RWPE1 (cell line): Measurements from ENCODE around the gene DRC7.
"Not testable (repeated sequence)": the region's sequence is repeated elsewhere in the genome, so short reads cannot be mapped to it uniquely, and the experiment has no call there.

Experiments
- CTCF ChIA-PET: fragments of 350-600 bp; sonication (Branson Sonifier 250); formaldehyde crosslinking; extraction: SDS; loops from one replicate; lab custom pipeline; 2021; lab: Yijun Ruan, JAX
- POLR2A ChIA-PET: fragments of 400-600 bp; formaldehyde crosslinking; extraction: SDS; loops from one replicate; lab custom pipeline; 2020; ENCODE audit warnings: antibody characterized with exemption; ENCODE audit not compliant: low non-redundant PET; lab: Yijun Ruan, JAX
- DNase-seq: peaks from one replicate; pipeline ENCODE4 v3.0.0; 2012; ENCODE audit warnings: low spot score
- H3K27ac ChIP-seq: fragments of 450-650 bp; 2 replicates; pipeline ENCODE4 v1.5.1; 2017
- TF ChIP-seq, protein P1 (sequence below): fragments of 450-650 bp; conservative IDR thresholded peaks from 2 replicates; pipeline ENCODE4 v1.5.1; 2017; ENCODE audit warnings: low read depth, mild to moderate bottlenecking

DRC7 gene

DNA sequence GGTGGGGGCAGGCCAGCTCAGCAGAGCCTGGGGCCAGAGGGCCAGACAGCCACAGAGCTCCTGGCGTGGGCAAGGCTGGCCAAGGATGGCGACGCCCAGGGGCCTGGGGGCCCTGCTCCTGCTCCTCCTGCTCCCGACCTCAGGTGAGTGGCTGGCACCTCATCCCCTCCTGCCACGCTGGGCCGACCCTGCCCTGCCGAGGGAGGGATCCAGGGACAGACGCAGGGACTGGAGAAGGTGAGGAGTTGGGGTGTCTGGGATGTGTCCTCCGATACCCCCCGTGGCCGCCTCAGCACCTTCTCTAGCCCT lies 26.4 kb upstream of the DRC7 start, which contains the start of gene ADGRG3:
ADGRG3 (plus strand) TSS at position 44 of the 309 bp plus-strand sequence; CDS start at position 86, 42 bp downstream.
- no peak for DNase-seq
- H3K27ac ChIP-seq = no peak within 1 kb of the TSS
- ChIA-PET POLR2A (no interaction called here), CTCF (interaction anchor here (0.7 kb wide), 1 partner anchor 1326 kb away, joined by 3 read pairs; no protein-coding TSS in a partner anchor)
- TF ChIP-seq, protein P1, sequence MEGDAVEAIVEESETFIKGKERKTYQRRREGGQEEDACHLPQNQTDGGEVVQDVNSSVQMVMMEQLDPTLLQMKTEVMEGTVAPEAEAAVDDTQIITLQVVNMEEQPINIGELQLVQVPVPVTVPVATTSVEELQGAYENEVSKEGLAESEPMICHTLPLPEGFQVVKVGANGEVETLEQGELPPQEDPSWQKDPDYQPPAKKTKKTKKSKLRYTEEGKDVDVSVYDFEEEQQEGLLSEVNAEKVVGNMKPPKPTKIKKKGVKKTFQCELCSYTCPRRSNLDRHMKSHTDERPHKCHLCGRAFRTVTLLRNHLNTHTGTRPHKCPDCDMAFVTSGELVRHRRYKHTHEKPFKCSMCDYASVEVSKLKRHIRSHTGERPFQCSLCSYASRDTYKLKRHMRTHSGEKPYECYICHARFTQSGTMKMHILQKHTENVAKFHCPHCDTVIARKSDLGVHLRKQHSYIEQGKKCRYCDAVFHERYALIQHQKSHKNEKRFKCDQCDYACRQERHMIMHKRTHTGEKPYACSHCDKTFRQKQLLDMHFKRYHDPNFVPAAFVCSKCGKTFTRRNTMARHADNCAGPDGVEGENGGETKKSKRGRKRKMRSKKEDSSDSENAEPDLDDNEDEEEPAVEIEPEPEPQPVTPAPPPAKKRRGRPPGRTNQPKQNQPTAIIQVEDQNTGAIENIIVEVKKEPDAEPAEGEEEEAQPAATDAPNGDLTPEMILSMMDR = no peak

DNA sequence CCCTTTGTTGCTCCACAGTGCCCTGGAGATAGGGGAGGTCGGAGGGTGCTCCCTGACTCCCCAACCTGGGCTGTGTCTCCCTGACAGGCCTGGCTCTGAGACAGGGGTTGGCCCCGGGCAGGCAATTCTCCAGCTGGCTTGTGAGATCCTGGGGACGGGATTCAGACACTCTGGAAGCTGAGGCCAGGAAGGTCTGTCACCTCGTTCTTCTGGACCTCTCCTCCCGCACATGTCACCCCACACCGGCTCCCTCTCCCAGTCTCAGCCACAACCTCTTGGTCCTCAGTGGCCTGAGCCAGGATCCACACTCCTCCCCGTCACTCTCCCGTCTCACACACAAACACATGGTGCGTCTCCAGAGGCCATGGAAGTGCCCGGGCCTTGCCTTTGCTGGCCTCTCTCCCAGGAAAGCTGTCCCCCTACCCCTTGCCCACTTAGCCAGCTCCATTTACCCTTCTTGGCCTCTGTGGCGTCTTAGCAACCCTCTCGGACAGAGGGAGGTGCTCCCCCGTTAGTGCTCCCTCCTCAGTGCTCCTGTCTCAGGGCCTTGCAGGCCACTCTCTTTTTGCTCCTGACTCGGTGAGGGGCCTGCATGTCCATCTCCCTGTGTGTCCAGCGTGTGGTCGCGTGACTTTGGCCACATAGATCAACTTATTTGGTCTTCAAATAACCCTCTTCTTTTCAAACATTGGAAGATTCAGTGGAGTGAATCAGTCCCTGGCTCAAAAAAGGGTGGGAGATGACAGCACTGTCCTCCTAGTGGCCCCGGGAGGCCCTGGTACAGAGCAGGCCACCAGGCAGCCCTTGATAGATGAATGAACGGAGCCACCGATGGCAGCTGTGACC lies 25.8 kb upstream of the DRC7 start:
- TF ChIP-seq, protein P1 = no peak
- POLR2A ChIA-PET = no interaction called here
- DNase-seq = no peak
- H3K27ac ChIP-seq = no peak overlapping the region
- CTCF ChIA-PET = interaction anchor here (0.6 to 1.0 kb wide), 3 partner anchors 22 to 209 kb away, joined by 3 to 5 read pairs (median 3); no protein-coding TSS in a partner anchor

DNA sequence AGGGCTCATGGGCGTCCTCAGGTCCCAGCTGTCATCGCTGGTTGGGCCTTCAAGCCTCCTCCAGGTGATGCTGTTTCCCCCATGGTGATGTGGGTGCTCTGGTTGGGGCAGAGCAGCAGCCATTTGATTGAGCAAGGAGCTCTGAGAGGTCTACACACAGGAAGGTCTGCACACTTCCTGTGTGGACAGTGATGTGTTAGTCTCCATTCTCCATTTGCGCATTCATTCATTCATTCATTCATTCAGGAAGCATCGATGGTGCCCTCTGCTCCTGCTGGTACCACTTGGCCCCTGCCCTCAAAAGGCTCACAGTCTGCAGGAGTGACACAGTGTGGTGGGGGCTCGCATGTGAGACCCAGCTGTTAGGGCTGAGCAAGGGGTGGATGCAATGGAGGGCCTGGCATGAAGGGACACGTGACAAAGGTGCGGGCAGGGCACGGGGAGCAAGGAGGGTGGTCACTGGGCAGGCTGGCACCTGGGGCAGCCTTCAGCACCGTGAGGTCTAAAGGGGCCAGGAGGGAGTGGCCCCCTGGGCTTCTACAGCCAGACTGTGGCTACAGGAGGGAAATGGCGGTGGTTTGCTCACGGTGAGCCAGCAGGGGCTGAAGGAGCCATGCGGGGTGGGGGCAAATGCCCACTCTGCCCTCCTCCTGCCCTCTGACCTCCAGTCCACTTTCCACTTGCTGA lies 25.0 kb upstream of the DRC7 start:
- CTCF ChIA-PET = interaction anchor here (0.7 to 1.0 kb wide), 2 partner anchors 21 to 69 kb away, joined by 3 to 5 read pairs; no protein-coding TSS in a partner anchor
- TF ChIP-seq, protein P1 = no peak
- DNase-seq = no peak
- no peak overlapping the region for H3K27ac ChIP-seq
- POLR2A ChIA-PET = no interaction called here

DNA sequence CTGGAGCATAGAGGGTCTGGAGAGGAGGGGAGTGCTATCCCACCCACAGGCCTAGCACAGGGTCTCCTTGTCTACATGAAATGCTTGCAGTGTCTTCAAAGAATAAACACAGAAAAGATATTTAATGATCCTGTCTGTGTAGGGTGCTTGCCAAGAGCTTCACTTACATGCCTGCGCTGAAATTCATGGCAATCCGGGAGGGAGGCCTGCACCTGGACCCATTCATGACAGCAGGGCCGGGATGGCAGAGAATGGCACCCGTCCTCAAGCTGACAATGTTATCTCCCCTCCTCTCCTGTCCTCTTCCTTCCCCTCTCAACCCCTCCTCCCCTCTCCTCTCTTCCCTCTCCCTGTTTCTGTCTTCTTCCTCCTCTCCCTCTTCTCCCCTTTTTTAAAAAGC lies 24.4 kb upstream of the DRC7 start:
- DNase-seq = no peak
- ChIA-PET CTCF (interaction anchor here (0.6 kb wide), 1 partner anchor 253 kb away, joined by 4 read pairs; no protein-coding TSS in a partner anchor), POLR2A (no interaction called here)
- TF ChIP-seq, protein P1 = no peak
- no peak overlapping the region for H3K27ac ChIP-seq

DNA sequence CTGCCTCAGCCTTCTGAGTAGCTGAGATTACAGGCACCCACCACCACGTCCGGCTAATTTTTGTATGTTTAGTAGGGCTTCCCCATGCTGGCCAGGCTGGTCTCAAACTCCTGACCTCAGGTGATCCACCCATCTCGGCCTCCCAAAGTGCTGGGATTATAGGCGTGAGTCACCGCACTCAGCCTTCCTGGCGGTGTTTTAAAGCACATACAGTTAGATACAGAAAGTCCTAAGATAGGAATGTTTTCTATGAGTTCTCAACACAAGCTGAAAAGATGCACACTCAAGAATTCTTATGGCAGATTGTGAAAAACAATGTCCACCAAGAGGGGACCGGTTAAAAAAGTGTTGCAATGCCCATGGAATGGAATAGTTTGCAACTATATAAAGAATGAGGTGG lies 23.2 kb upstream of the DRC7 start:
- not testable (repeated sequence) for DNase-seq, H3K27ac ChIP-seq
- CTCF ChIA-PET = interaction anchor here (1.1 to 1.5 kb wide), 2 partner anchors 22 to 95 kb away, joined by 3 to 4 read pairs; no protein-coding TSS in a partner anchor
- POLR2A ChIA-PET = interaction anchor here (0.6 kb wide), 1 partner anchor 9 kb away, joined by 6 read pairs; no protein-coding TSS in a partner anchor

GRCh38 chr16:57672416-57672815 lies 22.2 kb upstream of the DRC7 start:
- CTCF ChIA-PET = interaction anchor here (0.6 to 0.7 kb wide), 2 partner anchors 77 to 146 kb away, joined by 5 to 6 read pairs; no protein-coding TSS in a partner anchor
- TF ChIP-seq, protein P1 = no peak
- POLR2A ChIA-PET = no interaction called here

More at GRCh38 chr16:57672416-57672815, 22.2 kb upstream of the DRC7 start:
- no peak overlapping the region for H3K27ac ChIP-seq
- no peak for DNase-seq
